ENCODE data around the gene TYR. TPM values are rescaled to one million over a fixed set of nuclear protein-coding genes. Genes with fewer than 3 reads are reported as not detected.
"Not testable (repeated sequence)": the region's sequence is repeated elsewhere in the genome, so short reads cannot be mapped to it uniquely, and the experiment has no call there.

TYR gene
- total RNA-seq, 1 experiment from 2014 or later = not detected

- Histone ChIP-seq H3K36me3 (ENCODE audit: control insufficient read depth, insufficient read depth, low read length) (no peaks in the 10 kb centered on the region), H3K4me1 (no peaks in the 10 kb centered on the region), H3K27me3 (replicated peaks; ENCODE audit: control insufficient read depth, insufficient read depth, low read length) (no peaks in the 10 kb centered on the region), H3K4me3 (ENCODE audit: low read depth, low read length) (no peak overlapping the region), H3K9me3 (no peaks in the 10 kb centered on the region)
- no peak for TF ChIP-seq CTCF (IDR thresholded peaks at IDR 0.05; ENCODE audit: insufficient read depth in 1 of 2, low read depth in 1 of 2, low read length in 1 of 2, severe bottlenecking in 1 of 2, unreplicated experiment in 1 of 2)
- Mint-ChIP-seq H3K36me3 (ENCODE audit: insufficient read depth, unreplicated experiment) (no peaks in the 10 kb centered on the region), H3K4me3 (ENCODE audit: unreplicated experiment) (no peak overlapping the region), H3K4me1 (ENCODE audit: low read depth, unreplicated experiment) (no peaks in the 10 kb centered on the region), H3K9me3 (ENCODE audit: unreplicated experiment) (no peaks in the 10 kb centered on the region), H3K27ac (ENCODE audit: unreplicated experiment) (no peak overlapping the region), H3K27me3 (ENCODE audit: insufficient read depth, unreplicated experiment) (peaks cover 10% of the 10 kb centered on the region)
- intact Hi-C loops (cut with micrococcal nuclease; ENCODE audit: unreplicated experiment) = no loop called here
- BruUV-seq (replicated peaks) = no TSS peak
- no peak for DNase-seq
- ChIA-PET CTCF (no interaction called here), POLR2A (no interaction called here)
Measured at GRCh38 chr11:89293965-89294679, 116.4 kb downstream of the TYR start.

- H3K36me3 Mint-ChIP-seq (ENCODE audit: insufficient read depth, unreplicated experiment); DNase-seq; H3K9me3 ChIP-seq; H3K27me3 ChIP-seq (replicated peaks; ENCODE audit: control insufficient read depth, insufficient read depth, low read length); H3K4me1 Mint-ChIP-seq (ENCODE audit: low read depth, unreplicated experiment); CTCF ChIA-PET; intact Hi-C loops (cut with micrococcal nuclease; ENCODE audit: unreplicated experiment); H3K4me3 Mint-ChIP-seq (ENCODE audit: unreplicated experiment); H3K36me3 ChIP-seq (ENCODE audit: control insufficient read depth, insufficient read depth, low read length); H3K9me3 Mint-ChIP-seq (ENCODE audit: unreplicated experiment); POLR2A ChIA-PET; H3K4me3 ChIP-seq (ENCODE audit: low read depth, low read length); H3K27ac Mint-ChIP-seq (ENCODE audit: unreplicated experiment); BruUV-seq (replicated peaks); H3K4me1 ChIP-seq: not testable (repeated sequence)
- H3K27me3 Mint-ChIP-seq (ENCODE audit: insufficient read depth, unreplicated experiment) = peaks cover 10% of the 10 kb centered on the region
Measured at GRCh38 chr11:89295023-89295422, 117.3 kb downstream of the TYR start.

- H3K4me1 Mint-ChIP-seq (ENCODE audit: low read depth, unreplicated experiment); H3K4me3 ChIP-seq (ENCODE audit: low read depth, low read length); DNase-seq; H3K9me3 ChIP-seq; H3K9me3 Mint-ChIP-seq (ENCODE audit: unreplicated experiment); H3K36me3 Mint-ChIP-seq (ENCODE audit: insufficient read depth, unreplicated experiment); BruUV-seq (replicated peaks); POLR2A ChIA-PET; H3K4me1 ChIP-seq; CTCF ChIA-PET; H3K4me3 Mint-ChIP-seq (ENCODE audit: unreplicated experiment); intact Hi-C loops (cut with micrococcal nuclease; ENCODE audit: unreplicated experiment); H3K27me3 ChIP-seq (replicated peaks; ENCODE audit: control insufficient read depth, insufficient read depth, low read length); H3K27me3 Mint-ChIP-seq (ENCODE audit: insufficient read depth, unreplicated experiment); H3K27ac Mint-ChIP-seq (ENCODE audit: unreplicated experiment); H3K36me3 ChIP-seq (ENCODE audit: control insufficient read depth, insufficient read depth, low read length): not testable (repeated sequence)
Measured at GRCh38 chr11:89303029-89303428, 125.4 kb downstream of the TYR start.

GRCh38 chr11:89308272-89308671 is 130.6 kb downstream of the TYR start:
- POLR2A ChIA-PET; H3K36me3 Mint-ChIP-seq (ENCODE audit: insufficient read depth, unreplicated experiment); H3K36me3 ChIP-seq (ENCODE audit: control insufficient read depth, insufficient read depth, low read length); intact Hi-C loops (cut with micrococcal nuclease; ENCODE audit: unreplicated experiment); CTCF ChIA-PET; DNase-seq; H3K4me1 ChIP-seq; H3K4me3 ChIP-seq (ENCODE audit: low read depth, low read length); H3K27me3 Mint-ChIP-seq (ENCODE audit: insufficient read depth, unreplicated experiment); H3K27me3 ChIP-seq (replicated peaks; ENCODE audit: control insufficient read depth, insufficient read depth, low read length); H3K4me1 Mint-ChIP-seq (ENCODE audit: low read depth, unreplicated experiment); H3K9me3 ChIP-seq; H3K9me3 Mint-ChIP-seq (ENCODE audit: unreplicated experiment); BruUV-seq (replicated peaks); H3K4me3 Mint-ChIP-seq (ENCODE audit: unreplicated experiment); H3K27ac Mint-ChIP-seq (ENCODE audit: unreplicated experiment): not testable (repeated sequence)

- H3K4me1 Mint-ChIP-seq (ENCODE audit: low read depth, unreplicated experiment); DNase-seq; H3K27me3 Mint-ChIP-seq (ENCODE audit: insufficient read depth, unreplicated experiment); H3K4me1 ChIP-seq; H3K4me3 ChIP-seq (ENCODE audit: low read depth, low read length); CTCF ChIA-PET; H3K36me3 ChIP-seq (ENCODE audit: control insufficient read depth, insufficient read depth, low read length); intact Hi-C loops (cut with micrococcal nuclease; ENCODE audit: unreplicated experiment); H3K9me3 ChIP-seq; H3K9me3 Mint-ChIP-seq (ENCODE audit: unreplicated experiment); H3K36me3 Mint-ChIP-seq (ENCODE audit: insufficient read depth, unreplicated experiment); H3K4me3 Mint-ChIP-seq (ENCODE audit: unreplicated experiment); H3K27ac Mint-ChIP-seq (ENCODE audit: unreplicated experiment); H3K27me3 ChIP-seq (replicated peaks; ENCODE audit: control insufficient read depth, insufficient read depth, low read length); BruUV-seq (replicated peaks); POLR2A ChIA-PET: not testable (repeated sequence)
Measured at GRCh38 chr11:89309321-89309985, 131.8 kb downstream of the TYR start.

GRCh38 chr11:89310607-89311006 is 132.9 kb downstream of the TYR start:
- H3K4me3 Mint-ChIP-seq (ENCODE audit: unreplicated experiment); CTCF ChIA-PET; H3K27me3 ChIP-seq (replicated peaks; ENCODE audit: control insufficient read depth, insufficient read depth, low read length); H3K36me3 Mint-ChIP-seq (ENCODE audit: insufficient read depth, unreplicated experiment); H3K4me3 ChIP-seq (ENCODE audit: low read depth, low read length); intact Hi-C loops (cut with micrococcal nuclease; ENCODE audit: unreplicated experiment); DNase-seq; BruUV-seq (replicated peaks); H3K36me3 ChIP-seq (ENCODE audit: control insufficient read depth, insufficient read depth, low read length); POLR2A ChIA-PET; H3K9me3 Mint-ChIP-seq (ENCODE audit: unreplicated experiment); H3K4me1 Mint-ChIP-seq (ENCODE audit: low read depth, unreplicated experiment); H3K9me3 ChIP-seq; H3K27ac Mint-ChIP-seq (ENCODE audit: unreplicated experiment); H3K4me1 ChIP-seq; H3K27me3 Mint-ChIP-seq (ENCODE audit: insufficient read depth, unreplicated experiment): not testable (repeated sequence)

All from Caco-2 (cell line).